NCI-H526 (cell line): ENCODE measurements around the gene PHF5A.

Experiments
- DNase-seq, 2 experiments: peaks; one replicate each; lab custom pipeline; 2025; lab: John Stamatoyannopoulos, UW

PHF5A gene

DNA sequence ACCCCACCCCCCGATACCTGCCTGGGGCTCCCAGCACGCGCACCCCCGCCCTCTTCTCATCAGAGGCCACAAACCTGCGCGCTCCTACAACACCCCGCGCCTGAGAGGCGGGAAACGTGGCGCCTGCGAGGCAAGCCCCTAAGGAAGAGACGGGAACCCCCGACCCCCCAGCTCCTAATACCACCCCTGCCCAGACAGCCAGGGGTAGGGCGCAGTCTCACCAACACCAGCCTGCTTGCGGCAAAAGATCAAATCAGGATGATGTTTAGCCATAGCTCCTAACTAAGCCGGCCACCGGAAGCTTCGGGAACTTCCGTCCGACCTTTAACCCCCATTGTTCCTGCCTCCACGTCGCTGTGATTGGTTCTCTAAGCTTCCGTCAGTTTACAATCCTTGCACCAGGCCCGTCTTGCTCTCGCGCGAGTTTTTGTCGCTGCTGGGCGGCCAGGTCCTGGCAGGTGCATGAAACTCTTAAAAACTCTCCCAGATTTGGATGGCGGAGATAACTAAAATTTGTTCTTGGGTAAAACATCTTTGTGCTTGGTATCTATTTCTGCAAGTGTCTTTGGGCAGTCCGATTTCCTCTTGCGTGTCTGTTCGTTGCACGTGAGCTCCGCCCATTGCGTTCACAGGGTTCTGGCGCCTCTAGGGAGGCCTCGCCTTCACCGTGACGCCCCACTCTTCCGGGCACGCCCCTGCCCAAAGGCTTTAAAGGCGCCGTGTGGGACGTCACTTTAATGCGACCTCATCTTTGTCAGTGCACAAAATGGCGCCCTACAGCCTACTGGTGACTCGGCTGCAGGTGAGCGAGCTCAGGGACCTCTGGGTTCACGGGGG is at the start of gene PHF5A, which contains the start of gene ACO2:
TSS of gene PHF5A (minus strand) at position 312 of the 837 bp plus-strand sequence. CDS start at position 273, 39 bp downstream.
TSS of gene ACO2 (plus strand) at position 737 of the 837 bp plus-strand sequence. CDS start at position 767, 30 bp downstream.
- peak; percentile 92 to 95 for DNase-seq

DNA sequence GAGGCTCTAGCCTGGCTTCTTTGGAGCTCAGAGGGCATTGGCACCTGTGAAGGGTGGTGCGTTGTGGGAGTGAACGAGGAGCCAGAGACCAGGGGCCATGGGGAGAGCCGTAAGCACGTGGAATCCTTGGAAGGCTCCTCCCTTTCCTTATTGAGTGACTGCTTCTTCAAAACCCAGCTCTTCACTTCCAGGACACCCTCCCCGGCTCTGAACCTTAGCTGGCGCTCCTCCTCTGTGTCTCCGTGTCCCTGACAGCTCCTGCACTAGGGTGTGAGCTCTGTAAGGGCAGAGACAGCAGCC is 49.5 kb upstream of the PHF5A start:
- no peak for DNase-seq

DNA sequence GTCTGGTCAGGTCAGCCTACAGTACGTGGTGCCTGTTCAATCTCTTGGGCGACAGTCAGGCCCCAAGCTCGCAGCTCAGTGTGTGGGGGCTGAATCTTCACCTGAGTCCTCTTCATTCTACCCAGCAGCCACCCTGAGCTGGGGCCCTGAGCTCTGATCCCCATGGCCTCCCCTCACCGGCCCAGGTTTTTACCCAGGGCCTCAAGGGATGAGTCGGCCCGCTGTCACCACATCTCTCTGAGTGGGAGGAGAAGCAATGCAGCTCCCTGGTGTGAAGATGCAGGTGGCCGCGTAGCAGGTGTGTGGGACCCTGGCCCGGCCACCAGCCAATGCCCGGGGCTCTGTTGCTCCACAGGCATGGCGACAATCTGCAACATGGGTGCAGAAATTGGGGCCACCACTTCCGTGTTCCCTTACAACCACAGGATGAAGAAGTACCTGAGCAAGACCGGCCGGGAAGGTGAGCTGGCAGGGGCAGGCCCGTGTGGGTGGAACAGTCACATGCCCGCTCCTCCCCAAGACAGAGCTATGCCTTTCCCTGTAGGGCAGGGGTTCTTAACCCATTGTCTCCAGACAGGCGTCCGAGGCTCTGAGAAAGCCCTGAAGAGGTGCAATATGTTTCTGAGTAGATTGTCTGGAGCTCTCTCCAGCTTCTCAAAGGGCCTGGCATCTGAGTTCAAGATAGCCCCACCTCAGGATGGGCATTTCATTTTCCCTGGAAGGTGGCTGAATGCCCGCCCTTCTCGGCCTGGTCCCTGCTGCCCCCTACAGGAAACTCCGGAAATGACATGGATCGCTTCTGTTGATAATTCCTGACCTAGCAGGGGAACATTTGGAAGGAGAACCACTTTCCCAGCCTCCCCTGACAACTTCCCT is 48.9 kb upstream of the PHF5A start:
- DNase-seq = peak; percentile 19 to 58

GRCh38 chr22:41516462-41516861 is 48.0 kb upstream of the PHF5A start:
- no peak for DNase-seq

- DNase-seq = no peak
Measured at GRCh38 chr22:41513391-41513790, 44.9 kb upstream of the PHF5A start.

- peak; percentile 37 to 66 for DNase-seq
Measured at GRCh38 chr22:41512421-41513194, 44.1 kb upstream of the PHF5A start.

GRCh38 chr22:41511521-41511968 is 43.1 kb upstream of the PHF5A start:
- DNase-seq = no peak

DNA sequence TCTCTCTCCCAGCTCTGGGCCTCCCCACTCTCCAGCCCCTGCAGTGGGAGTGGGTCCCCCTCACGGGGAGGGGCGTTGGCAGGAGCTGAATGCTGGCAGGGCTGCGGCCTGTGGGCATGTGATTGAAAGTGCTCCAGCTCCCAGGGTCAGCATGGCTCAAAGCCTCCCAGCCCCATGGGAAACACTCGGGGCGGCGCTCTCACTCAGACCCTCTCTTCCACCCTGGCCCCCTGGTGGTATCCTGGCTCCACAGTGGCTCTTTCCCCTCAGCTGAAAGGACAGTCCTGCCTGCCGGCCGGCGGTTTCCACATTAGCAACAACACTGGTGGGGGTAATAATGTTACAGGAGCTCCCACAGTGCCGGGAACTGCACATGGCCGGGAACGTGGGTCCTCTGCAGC is 40.3 kb upstream of the PHF5A start:
- DNase-seq = no peak

- DNase-seq = no peak
Measured at GRCh38 chr22:41507330-41508063, 39.0 kb upstream of the PHF5A start.

DNA sequence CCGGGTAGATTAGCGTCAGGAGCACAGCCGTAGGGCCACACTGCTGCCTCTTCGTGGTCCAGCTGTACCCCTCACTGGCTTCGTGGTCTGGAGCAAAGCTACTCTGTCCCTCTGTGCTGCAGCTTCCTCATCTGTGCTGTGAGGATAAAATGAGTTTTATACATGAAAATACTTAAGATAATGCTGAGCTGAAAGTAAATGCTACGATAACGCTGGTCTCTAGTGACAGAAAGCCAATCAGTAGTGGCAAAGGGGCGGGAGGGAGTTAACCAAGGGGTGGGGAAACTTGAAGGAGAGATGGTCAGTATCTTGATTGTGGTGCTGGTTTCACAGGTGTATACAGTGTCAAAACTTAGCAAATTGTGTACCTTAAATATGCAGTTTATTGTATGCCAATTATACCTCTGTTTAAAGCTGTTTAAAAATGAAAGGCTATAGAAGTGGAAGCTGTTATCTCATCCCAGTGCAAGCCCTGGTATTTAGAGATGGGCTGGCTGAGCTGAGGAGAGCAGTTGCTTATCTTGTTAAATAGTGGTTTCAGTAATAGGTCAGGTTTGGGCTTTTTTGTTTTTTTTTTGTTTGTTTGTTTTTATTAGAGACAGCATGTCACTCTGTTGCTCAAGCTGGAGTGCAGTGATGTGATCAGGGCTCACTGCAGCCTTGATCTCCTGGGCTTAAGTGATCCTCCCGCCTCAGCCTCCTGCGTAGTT is 37.2 kb upstream of the PHF5A start:
- no peak for DNase-seq

GRCh38 chr22:41504816-41505215 is 36.3 kb upstream of the PHF5A start:
- DNase-seq = no peak

DNA sequence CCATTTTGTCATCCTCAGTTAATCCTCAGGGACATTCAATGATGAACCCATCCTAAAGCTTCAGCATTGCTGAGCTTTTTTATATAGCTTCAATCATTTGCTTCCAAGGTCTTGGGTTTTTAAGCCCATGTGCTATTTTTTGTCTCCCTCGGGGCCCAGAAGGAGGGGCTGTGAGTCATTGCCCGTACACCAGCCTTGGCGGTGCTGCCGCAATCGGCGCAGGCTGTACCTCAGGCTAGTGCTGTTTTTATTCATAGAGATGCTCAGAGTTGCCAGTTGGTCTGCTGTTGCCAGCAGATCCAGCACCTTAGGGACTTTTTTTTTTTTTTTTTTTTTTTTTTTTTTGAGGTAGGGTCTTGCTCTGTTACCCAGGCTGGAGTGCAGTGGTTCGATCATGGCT is 35.9 kb upstream of the PHF5A start:
- no peak for DNase-seq

- peak in 1 of 2 experiments; percentile 18 for DNase-seq
Measured at GRCh38 chr22:41501209-41501608, 32.7 kb upstream of the PHF5A start.

DNA sequence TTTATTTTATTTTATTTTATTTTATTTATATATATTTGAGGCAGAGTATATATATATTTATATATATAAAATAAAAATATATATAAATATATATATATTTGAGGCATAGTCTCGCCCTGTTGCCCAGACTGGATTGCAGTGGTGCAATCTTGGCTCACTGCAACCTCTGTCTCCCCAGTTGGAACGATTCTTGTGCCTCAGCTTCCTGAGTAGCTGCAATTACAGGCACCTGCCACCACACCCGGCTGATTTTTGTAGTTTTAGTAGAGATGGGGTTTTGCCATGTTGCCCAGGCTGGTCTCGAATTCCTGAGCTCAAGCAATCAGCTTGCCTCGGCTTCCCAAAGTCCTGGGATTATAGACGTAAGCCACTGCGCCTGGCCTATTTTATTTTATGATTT is 31.8 kb upstream of the PHF5A start:
- DNase-seq = no peak

DNA sequence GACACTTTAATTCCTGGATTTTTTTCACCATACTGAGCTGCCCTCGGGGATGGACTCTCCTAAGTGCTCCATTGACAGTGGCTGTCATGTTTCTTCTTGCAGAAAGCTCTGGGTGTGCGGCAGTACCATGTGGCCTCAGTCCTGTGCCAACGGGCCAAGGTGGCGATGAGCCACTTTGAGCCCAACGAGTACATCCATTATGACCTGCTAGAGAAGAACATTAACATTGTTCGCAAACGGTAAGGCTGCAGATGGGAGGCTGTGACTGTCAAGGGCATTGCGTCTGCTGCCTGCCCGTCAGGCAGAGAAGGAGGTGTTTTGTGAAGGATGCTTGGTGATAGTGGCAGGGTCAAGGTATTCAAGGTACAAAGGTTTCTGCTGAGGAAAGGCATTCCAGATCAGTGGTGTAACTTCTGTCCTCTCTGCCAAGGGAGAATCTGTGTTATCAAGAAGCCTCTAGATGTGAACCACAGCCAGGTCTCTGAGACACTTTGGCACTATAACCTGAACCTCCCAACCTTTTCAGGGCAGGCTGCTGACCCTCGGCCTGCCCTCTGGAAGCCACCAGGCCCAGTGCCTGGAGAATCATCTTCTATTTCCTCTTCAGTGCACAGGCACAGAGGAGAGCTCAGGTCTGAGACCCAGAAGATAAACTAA is 31.3 kb upstream of the PHF5A start:
- DNase-seq = no peak

- no peak for DNase-seq
Measured at GRCh38 chr22:41498303-41498835, 29.9 kb upstream of the PHF5A start.

DNA sequence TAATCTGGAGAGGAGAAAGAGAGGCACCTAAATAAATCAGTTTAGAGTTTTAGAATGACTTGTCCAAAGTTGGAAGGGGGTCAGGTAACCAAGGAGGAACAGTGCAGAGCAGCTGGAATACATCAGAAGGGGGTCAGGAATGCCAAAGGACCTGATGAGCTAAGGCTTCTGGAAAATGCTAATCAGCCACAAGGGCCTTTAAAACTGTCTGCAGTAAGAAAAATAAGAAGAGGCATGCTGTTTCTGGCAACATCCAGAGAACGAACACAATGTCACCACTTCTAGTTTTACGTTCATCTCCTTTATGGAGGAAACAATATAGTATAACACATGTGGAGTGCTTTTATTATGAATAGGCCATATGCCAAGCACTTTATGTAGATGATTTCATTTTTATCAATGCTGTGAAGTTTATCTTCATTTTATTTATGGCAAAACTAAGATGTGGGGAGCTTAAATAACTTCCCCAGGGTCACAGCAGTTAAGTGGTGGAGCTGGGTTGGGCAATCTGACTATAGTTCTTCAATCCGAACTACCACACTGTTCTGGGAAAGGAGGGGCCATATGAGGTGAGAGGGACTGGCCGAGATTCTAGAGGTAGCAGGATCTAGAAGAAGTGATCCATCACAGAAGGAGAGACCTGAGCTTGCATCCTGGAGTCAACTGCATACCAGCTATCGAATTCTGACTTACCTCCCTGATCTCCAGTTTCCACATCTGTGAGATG is 23.0 kb upstream of the PHF5A start:
- no peak for DNase-seq

- DNase-seq = no peak
Measured at GRCh38 chr22:41488596-41489385, 20.3 kb upstream of the PHF5A start.
